Measurements from ENCODE around the gene PAPPA2. TPM values are rescaled to one million over a fixed set of nuclear protein-coding genes. Genes with fewer than 3 reads are reported as not detected.

PAPPA2 gene
- total RNA-seq, 3 donors from 2014 or later (not counting 1 experiment from before 2014, with no cell fraction given) = 0.48 TPM; not detected in 2

GRCh38 chr1:176843352-176844297, 380.6 kb downstream of the PAPPA2 start:
- no peak for TF ChIP-seq CTCF (IDR thresholded peaks at IDR 0.05)
- Histone ChIP-seq H3K36me3 (ENCODE audit: control insufficient read depth, insufficient read depth, low read length) (no peaks in the 10 kb centered on the region), H3K27me3 (ENCODE audit: control insufficient read depth, insufficient read depth, low read length) (no peaks in the 10 kb centered on the region), H3K9me3 (ENCODE audit: control insufficient read depth, insufficient read depth, low read length) (no peaks in the 10 kb centered on the region), H3K27ac (ENCODE audit: low read length) (no peak overlapping the region), H3K4me3 (ENCODE audit: low read length) (no peak overlapping the region), H3K4me1 (ENCODE audit: control insufficient read depth, insufficient read depth, low read length) (no peaks in the 10 kb centered on the region)
- Mint-ChIP-seq H3K27me3 (ENCODE audit: low read depth in 2 of 2) (no peaks in the 10 kb centered on the region), H3K27ac (no peak overlapping the region), H3K4me1 (no peaks in the 10 kb centered on the region), H3K36me3 (no peaks in the 10 kb centered on the region), H3K4me3 (no peak overlapping the region), H3K9me3 (peaks cover 3 to 4% of the 10 kb centered on the region in 2 donors)
- intact Hi-C loops (cut with micrococcal nuclease) = no loop called here
- DNase-seq (peak in 1 of 2 donors; percentile 3), ATAC-seq (no peak)
- 74% methylated on average over 3 of the region's 4 CpGs for WGBS (ENCODE audit: insufficient coverage)

- intact Hi-C loops (cut with micrococcal nuclease) = no loop called here
- H3K36me3 Mint-ChIP-seq = no peaks in the 10 kb centered on the region
- no peaks in the 10 kb centered on the region for H3K9me3 ChIP-seq (ENCODE audit: control insufficient read depth, insufficient read depth, low read length)
- H3K4me3 ChIP-seq (ENCODE audit: low read length) = no peak overlapping the region
- H3K9me3 Mint-ChIP-seq = peaks cover 3 to 8% of the 10 kb centered on the region in 2 donors
- H3K27ac ChIP-seq (ENCODE audit: low read length) = no peak overlapping the region
- no peaks in the 10 kb centered on the region for H3K27me3 Mint-ChIP-seq (ENCODE audit: low read depth in 2 of 2)
- no peaks in the 10 kb centered on the region for H3K4me1 Mint-ChIP-seq
- H3K4me3 Mint-ChIP-seq = no peak overlapping the region
- no peak for TF ChIP-seq CTCF (IDR thresholded peaks at IDR 0.05)
- H3K27ac Mint-ChIP-seq = no peak overlapping the region
- no peaks in the 10 kb centered on the region for H3K27me3 ChIP-seq (ENCODE audit: control insufficient read depth, insufficient read depth, low read length)
- DNase-seq (no peak), ATAC-seq (no peak)
- 91% methylated on average over 1 of the region's 1 CpG for WGBS (ENCODE audit: insufficient coverage)
- no peaks in the 10 kb centered on the region for H3K36me3 ChIP-seq (ENCODE audit: control insufficient read depth, insufficient read depth, low read length)
- no peaks in the 10 kb centered on the region for H3K4me1 ChIP-seq (ENCODE audit: control insufficient read depth, insufficient read depth, low read length)
Measured at GRCh38 chr1:176847052-176847451, 384.1 kb downstream of the PAPPA2 start.

GRCh38 chr1:176849281-176849680, 386.3 kb downstream of the PAPPA2 start:
- Histone ChIP-seq H3K9me3 (ENCODE audit: control insufficient read depth, insufficient read depth, low read length) (no peaks in the 10 kb centered on the region), H3K36me3 (ENCODE audit: control insufficient read depth, insufficient read depth, low read length) (no peaks in the 10 kb centered on the region), H3K27me3 (ENCODE audit: control insufficient read depth, insufficient read depth, low read length) (no peaks in the 10 kb centered on the region), H3K4me3 (ENCODE audit: low read length) (no peak overlapping the region), H3K4me1 (ENCODE audit: control insufficient read depth, insufficient read depth, low read length) (no peaks in the 10 kb centered on the region), H3K27ac (ENCODE audit: low read length) (no peak overlapping the region)
- intact Hi-C loops (cut with micrococcal nuclease) = no loop called here
- DNase-seq = no peak
- H3K27ac Mint-ChIP-seq = no peak overlapping the region
- 76% methylated on average over 3 of the region's 3 CpGs for WGBS (ENCODE audit: insufficient coverage)
- no peak overlapping the region for H3K4me3 Mint-ChIP-seq
- TF ChIP-seq CTCF (IDR thresholded peaks at IDR 0.05) = no peak
- H3K4me1 Mint-ChIP-seq = no peaks in the 10 kb centered on the region
- no peaks in the 10 kb centered on the region for H3K36me3 Mint-ChIP-seq
- no peaks in the 10 kb centered on the region for H3K27me3 Mint-ChIP-seq (ENCODE audit: low read depth in 2 of 2)
- no peak for ATAC-seq
- peaks cover 3 to 5% of the 10 kb centered on the region in 2 donors for H3K9me3 Mint-ChIP-seq

Data from natural killer cell (primary cell).